Gastrocnemius medialis (tissue), 4 donors: ENCODE data around the gene IL17D.

Experiments
- CTCF ChIP-seq, 5 experiments: fragments of 450-650 bp in 3 of 5; fragments of 200-600 bp in 2 of 5; sonication (generic) in 2 of 5; IDR thresholded peaks in 4 of 5; conservative IDR thresholded peaks in 1 of 5; 1 replicate in 4 of 5; 2 replicates in 1 of 5; pipeline ENCODE4 v1.5.1; 2016 to 2019; ENCODE audit warnings: antibody characterized with exemption in 5 of 5, mild to moderate bottlenecking in 3 of 5, moderate library complexity in 3 of 5
- POLR2A ChIP-seq, 2 donors: fragments of 450-650 bp; IDR thresholded peaks; one replicate each; pipeline ENCODE4 v1.6.1; 2017; ENCODE audit warnings: antibody characterized with exemption in 2 of 2, mild to moderate bottlenecking in 2 of 2, moderate library complexity in 2 of 2

- TF ChIP-seq POLR2A (IDR thresholded peaks at IDR 0.05) (no peak), CTCF (IDR thresholded peaks at IDR 0.05 in 4 of 5, conservative IDR thresholded peaks at IDR 0.05 in 1 of 5) (no peak)
These were observed 19.5 kb upstream of the IL17D start for GRCh38 chr13:20684041-20684440.
